CD4-positive, alpha-beta T cell treated with Interleukin-4 for 4 hours (primary cell): ENCODE data around the gene KAT8.
"Not testable (repeated sequence)": the region's sequence is repeated elsewhere in the genome, so short reads cannot be mapped to it uniquely, and the experiment has no call there.

Source experiments
- DNase-seq: peaks from one replicate; pipeline ENCODE4 v3.0.0-alpha.2; 2020

The KAT8 gene

DNA sequence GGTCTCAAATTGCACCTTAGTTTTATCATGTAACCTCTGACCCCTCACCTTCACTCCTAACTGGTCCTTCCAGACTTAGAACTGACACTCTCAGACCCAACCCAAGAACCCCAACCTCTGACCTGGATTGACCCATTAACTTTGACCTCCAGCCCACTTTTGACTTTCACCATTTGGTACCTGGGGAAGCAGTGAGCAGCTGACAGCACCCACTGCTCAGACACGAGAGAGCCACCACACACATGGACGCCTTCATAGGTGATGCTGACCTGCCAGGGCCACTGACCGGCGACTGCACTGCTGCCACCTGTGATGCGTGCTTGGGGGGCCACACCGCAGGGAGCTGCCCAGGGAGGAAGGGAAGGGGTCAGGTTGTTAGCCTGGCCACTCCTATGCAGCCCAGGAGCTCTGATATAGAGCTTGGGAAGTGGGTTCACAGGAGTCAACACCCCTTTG is 15.6 kb downstream of the KAT8 start:
- DNase-seq, result no peak

- DNase-seq, result no peak
Measured at GRCh38 chr16:31134091-31134571, 16.7 kb downstream of the KAT8 start.

GRCh38 chr16:31134625-31135534 is 17.4 kb downstream of the KAT8 start:
- no peak for DNase-seq

- DNase-seq, result no peak
Measured at GRCh38 chr16:31135535-31136286, 18.2 kb downstream of the KAT8 start, which contains the start of gene PRSS8. Gene PRSS8 (minus strand): TSS chr16:31135727. CDS start chr16:31135498, 229 bp downstream.

DNA sequence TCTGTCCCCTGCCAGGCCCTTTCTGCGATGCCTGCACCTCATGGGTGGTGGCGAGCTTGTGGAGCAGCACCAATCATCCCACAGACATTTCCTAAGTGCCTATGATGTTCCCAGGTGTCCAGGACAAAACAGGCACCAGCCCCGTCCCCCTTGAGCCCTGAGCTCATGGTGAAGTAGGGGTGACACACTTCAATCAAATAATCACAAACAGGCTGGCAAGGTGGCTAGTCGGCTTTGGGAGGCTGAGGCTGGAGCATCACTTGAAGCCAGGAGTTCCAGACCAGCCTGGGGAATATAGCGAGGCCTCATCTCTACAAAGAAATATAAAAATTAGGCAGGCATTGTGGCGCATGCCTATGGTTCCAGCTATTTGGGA is 18.8 kb downstream of the KAT8 start:
- no peak for DNase-seq

DNA sequence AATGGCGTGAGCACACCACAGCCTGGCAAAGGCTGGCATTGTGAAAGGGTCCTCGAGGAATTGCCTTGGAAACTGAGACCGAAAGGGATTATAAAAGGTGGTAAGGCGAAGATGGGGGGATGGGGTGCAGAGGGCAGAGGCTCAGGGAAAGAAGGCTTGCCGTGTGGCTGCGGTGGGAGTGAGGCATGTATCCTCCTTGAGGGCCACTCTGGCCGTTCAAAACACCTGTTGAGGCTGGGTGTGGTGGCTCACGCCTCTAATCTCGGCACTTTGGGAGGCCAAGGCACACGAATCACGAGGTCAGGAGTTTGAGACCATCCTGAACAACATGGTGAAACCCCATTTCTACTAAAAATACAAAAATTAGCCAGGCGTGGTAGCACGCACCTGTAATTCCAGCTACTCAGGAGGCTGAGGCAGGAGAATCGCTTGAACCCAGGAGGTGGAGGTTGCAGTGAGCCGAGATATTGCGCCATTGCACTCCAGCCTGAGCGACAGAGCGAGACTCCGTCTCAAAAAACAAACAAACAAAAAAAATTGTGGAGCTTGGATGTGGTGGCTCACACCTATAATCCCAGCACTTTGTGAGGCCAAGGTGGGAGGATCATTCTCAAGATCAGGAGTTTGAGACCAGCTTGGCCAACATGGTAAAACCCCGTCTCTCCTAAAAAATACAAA is 19.5 kb downstream of the KAT8 start:
- not testable (repeated sequence) for DNase-seq

GRCh38 chr16:31138621-31139578 is 21.4 kb downstream of the KAT8 start:
- DNase-seq, result no peak

DNA sequence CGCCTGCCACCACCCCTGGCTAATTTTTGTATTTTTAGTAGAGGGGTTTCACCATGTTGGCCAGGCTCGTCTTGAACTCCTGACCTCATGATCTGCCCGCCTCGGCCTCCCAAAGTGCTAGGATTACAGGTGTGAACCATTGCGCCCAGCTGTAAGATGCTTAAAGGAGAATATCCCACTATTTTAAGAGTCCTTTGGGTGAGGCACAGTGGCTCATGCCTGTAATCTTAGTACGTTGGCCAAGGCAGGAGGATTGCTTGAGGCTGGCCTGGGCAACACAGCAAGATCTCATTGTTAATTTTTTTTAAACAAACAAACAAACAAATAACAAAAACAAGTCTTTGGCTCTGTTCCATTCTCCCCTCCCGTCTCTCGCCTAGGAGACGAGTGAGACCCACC is 23.6 kb downstream of the KAT8 start:
- DNase-seq, result not testable (repeated sequence)

GRCh38 chr16:31141489-31142108 is 24.1 kb downstream of the KAT8 start:
- no peak for DNase-seq

- peak; percentile 99 for DNase-seq
Measured at GRCh38 chr16:31142109-31143010, 24.9 kb downstream of the KAT8 start.

DNA sequence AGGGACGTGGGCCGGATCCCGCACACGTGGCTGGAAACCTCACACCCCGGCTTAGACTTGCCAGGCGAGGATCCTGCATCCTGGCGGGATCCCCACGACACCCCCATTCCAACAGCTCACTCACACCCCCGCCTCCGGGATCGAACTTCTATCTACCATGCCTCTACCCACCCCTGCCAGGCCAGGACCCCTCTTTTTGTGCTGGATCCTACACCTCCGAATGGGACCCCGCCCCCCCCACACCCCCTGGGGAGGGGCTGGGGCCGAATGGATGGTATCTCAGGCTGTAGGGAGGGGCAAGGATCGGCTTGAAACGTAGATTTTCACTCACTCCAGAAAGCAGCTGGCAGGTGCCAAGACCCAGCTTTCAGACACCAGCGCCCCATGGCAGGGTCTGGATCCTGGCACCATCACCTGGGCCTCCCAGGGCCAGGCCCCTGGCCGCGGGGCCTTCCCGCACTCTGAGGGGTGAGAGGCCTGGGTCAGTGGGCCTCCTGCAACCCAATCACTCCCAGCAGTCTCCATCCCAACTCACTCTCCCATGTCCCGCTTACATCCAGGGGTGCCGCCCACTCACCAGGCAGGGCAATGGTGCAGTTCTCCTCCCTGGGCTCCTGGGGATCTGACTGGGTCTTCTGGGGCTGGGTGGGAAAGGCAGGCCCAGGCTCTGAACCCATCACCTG is 25.7 kb downstream of the KAT8 start:
- DNase-seq, result no peak

DNA sequence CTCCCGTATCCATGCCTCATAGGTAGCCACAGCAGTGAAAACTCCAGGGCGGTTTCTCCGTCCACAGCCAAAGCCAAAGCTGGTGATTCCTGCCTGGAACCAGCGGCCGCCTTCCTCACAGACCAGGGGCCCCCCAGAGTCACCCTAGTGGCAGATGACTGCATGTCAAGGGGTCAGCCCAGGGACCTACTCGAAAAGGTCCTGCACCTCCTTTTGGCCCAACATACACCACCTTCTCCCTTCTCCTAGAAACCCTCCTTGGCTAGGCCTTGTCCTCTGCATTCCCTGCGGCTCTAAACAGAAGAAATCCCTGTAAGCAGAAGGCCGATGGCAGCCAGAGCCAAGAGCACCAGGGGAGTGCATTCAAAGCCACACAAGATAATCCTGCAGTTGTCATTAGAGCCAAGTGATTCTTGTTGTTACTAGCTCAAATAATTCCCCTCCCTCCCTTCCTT is 26.3 kb downstream of the KAT8 start:
- no peak for DNase-seq

DNA sequence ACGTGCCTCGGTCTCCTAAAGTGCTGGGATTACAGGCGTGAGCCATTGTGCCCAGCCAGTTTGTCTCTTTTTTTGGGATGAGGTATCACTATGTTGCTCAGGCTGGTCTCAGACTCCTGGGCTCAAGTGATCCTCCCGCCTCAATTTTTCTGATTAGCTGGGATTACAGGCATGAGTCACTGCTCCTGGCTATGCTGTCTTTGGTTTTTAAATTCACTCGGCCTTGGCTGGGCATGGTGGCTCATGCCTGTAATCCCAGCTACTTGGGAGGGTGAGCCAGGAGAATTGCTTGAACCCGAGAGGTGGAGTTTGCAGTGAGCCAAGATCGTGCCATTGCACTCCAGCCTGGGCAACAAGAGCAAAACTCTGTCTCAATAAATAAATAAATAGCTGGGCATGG is 27.0 kb downstream of the KAT8 start:
- DNase-seq, result not testable (repeated sequence)

DNA sequence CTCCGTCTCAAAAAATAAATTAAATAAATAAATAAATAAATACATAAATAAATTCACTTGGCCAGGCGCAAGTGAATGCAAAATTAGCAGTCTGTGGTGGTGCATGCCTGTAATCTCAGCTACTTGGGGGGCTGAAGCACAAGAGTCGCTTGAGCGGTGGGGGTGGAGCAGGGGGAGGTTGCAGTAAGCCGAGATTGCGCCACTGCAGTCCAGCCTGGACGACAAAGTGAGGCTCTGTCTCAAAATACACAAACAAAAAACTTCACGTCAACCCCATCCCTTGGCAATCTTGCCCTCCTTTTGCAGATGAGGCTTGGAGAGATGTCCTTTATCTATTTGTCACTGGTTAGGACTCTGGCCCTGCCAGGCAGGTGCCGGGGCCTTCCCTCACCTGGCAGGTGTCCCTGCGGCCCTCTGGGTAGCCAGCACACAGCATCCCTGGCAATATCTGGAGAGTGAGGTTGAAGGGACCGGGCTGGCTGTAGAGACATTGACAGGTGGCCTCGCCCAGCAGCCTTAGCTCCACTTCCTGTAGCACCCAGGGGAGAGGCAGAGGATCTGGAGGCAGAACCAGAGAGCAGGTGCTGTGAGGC is 28.0 kb downstream of the KAT8 start:
- DNase-seq, result no peak

- no peak for DNase-seq
Measured at GRCh38 chr16:31147574-31147973, 30.1 kb downstream of the KAT8 start.

DNA sequence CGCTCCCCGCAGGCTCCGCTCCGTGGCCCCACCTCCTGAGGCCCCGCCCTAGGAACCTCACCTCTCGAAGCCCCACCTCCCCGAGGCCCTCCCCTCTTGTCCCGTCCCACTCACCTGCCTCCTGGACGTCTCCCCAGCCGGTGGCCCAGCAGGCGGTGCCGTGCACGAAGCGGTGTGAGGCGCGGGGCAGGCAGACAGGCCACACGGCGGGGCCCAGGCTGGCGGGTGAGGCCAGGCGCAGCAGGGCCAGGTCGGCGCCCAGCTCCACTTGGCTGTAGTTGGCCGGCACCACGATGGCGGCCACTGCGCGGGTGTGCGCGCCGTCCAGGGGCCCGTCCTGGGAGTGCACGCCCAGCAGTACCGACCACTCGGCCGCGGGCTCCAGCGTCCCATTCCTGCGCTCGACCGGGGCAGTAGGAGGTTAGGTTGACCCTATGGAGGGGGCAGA is 30.8 kb downstream of the KAT8 start:
- no peak for DNase-seq

DNA sequence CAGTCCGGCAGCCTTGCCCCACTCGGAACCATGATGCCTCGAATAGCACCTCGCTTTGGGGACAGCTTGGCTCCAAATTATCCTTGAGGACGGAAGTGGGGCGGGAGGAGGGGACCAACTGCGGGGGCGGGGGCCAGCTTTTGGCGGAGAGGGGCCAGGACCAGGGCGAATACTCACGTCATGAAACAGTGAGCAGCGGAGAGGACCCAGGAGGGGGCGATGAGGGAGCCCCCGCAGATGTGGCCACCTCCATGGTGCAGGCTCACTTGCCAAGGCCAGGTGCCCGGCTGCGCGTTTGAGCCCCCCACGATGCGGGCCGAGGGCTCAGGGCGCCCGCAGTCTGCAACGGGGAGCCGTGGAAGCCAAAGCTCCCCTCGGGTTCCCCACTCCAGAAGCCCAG is 31.4 kb downstream of the KAT8 start:
- DNase-seq, result no peak

DNA sequence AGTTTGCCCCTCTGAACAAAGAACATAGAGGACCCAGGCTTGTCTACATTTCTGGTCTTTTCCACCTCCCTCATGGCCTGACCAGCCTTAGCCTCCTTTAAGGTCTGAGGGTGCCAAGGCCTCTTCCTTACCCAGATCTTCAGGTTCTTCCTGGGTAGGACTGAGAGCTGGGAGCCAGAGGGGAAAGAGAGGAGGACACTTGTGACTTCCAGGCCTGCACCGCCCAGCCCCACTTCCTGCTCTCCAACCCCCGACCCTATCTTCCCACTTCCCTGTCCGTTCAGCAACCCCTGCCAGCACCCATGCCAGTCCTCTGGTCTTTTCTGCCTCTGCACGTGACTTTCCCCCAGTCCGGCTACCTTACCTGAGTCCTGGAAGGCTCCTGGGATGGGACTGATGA is 31.9 kb downstream of the KAT8 start:
- DNase-seq, result no peak
